GM21619 (cell line): ENCODE data around the gene HEPH.
"Not testable (repeated sequence)": the region's sequence is repeated elsewhere in the genome, so short reads cannot be mapped to it uniquely, and the experiment has no call there.

Experiments
- ATAC-seq: cut with Tn5 transposase; IDR thresholded peaks from one replicate; pipeline ENCODE4 v1.9.1; 2021; ENCODE audit not compliant: unreplicated experiment

HEPH gene, protein sequence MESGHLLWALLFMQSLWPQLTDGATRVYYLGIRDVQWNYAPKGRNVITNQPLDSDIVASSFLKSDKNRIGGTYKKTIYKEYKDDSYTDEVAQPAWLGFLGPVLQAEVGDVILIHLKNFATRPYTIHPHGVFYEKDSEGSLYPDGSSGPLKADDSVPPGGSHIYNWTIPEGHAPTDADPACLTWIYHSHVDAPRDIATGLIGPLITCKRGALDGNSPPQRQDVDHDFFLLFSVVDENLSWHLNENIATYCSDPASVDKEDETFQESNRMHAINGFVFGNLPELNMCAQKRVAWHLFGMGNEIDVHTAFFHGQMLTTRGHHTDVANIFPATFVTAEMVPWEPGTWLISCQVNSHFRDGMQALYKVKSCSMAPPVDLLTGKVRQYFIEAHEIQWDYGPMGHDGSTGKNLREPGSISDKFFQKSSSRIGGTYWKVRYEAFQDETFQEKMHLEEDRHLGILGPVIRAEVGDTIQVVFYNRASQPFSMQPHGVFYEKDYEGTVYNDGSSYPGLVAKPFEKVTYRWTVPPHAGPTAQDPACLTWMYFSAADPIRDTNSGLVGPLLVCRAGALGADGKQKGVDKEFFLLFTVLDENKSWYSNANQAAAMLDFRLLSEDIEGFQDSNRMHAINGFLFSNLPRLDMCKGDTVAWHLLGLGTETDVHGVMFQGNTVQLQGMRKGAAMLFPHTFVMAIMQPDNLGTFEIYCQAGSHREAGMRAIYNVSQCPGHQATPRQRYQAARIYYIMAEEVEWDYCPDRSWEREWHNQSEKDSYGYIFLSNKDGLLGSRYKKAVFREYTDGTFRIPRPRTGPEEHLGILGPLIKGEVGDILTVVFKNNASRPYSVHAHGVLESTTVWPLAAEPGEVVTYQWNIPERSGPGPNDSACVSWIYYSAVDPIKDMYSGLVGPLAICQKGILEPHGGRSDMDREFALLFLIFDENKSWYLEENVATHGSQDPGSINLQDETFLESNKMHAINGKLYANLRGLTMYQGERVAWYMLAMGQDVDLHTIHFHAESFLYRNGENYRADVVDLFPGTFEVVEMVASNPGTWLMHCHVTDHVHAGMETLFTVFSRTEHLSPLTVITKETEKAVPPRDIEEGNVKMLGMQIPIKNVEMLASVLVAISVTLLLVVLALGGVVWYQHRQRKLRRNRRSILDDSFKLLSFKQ

DNA sequence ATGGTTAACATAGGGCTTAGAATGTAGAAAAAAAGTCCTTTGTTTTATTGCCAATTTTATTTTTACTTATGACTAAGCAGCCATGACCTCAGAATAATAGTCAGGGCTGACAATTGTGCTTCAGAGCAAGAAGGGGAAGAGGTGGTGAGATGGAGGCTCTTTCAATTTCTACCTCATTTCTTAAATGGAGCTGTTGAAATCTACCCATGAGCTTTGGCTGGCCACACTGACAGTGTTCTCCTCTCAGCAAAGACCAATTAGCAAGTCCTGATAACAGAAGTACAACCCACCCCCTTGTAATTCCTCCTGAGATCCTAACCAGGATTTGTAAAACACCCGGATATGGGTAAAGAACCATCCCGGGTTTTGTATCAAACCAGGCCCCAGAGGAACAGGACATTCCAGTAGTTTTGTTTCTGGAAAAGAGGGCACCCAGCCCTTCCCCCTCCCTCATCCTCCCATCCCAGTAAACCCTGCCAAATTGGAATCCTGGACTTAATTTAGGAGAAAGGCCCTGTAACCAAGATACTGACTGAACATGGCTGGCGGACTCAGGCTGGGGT is at the start of gene HEPH:
TSS of gene HEPH (plus strand) at position 399 of the 563 bp plus-strand sequence. CDS start 6,324 bp downstream, outside the sequence.
- ATAC-seq: peak; percentile 70

DNA sequence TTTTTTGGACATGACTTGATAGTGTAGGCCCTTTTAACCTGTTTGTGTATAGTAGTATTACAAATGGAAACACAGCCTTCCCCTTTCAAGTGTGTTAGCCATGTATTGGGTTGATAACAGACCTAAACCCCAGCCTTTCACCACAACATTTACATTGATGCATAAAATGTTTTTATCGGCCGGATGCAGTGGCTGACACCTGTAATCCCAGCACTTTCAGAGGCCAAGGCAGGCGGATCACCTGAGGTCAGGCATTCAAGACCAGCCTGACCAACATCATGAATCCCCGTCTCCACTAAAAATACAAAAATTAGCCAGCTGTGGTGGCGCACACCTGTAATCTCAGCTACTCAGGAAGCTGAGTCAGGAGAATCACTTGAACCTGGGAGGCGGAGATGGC is 45.3 kb upstream of the HEPH start:
- not testable (repeated sequence) for ATAC-seq

DNA sequence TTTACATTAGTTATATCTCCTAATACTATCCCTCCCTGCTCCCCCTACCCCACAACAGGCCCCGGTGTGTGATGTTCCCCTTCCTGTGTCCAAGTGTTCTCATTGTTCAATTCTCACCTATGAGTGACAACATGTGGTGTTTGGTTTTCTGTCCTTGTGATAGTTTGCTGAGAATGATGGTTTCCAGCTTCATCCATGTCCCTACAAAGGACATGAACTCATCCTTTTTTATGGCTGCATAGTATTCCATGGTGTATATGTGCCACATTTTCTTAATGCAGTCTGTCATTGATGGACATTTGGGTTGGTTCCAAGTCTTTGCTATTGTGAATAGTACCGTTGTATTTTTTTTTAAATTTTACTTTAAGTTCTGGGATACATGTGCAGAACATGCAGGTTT is 42.7 kb upstream of the HEPH start:
- ATAC-seq: not testable (repeated sequence)

DNA sequence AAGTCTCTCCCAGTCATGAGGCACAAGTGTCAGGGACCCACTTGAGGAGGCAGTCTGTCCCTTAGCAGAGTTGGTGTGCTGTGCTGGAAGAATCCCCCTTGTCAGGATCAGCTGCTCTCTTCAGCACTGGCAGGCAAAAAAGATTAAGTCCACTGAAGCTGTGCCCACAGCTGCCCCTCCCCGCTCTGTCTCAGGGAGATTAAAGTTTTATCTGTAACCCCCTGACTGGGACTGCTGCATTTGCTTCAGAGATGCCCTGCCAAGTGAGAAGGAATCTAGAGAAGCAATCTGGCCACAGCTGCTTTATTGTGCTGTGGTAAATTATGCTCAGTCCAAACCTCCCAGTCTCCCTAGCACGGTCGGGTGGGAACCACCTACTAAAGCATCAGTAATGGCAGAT is 37.4 kb upstream of the HEPH start:
- no peak for ATAC-seq

DNA sequence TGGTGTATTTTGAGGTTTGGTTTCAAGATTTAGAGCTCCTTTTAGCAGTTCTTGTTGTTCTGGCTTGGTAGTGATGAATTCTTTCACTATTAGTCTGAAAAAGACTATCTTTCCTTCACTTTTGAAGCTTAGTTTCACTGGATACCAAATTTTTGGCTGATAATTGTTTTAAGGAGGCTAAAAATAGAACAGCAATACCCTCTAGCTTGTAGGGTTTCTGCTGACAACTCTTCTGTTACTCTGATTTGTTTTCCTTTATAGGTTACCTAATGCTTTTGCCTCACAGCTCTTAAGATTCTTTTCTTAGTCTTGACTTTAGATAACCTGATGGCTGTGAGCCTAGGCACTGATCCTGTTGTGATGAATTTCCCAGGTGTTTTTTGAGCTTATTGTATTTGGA is 33.6 kb upstream of the HEPH start:
- ATAC-seq: no peak

DNA sequence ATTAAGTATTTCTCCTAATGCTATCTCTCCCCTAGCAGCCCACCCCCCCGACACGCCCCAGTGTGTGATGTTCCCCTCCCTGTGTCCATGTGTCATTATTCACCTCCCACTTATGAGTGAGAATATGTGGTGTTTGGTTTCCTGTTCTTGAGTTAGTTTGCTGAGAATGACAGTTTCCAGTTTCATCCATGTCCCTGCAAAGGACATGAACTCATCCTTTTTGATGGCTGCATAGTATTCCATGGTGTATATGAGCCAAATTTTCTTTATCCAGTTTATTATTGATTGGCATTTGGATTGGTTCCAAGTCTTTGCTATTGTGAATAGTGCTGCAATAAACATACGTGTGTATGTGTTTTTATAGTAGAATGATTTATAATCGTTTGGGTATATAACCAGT is 28.8 kb upstream of the HEPH start:
- ATAC-seq: not testable (repeated sequence)

DNA sequence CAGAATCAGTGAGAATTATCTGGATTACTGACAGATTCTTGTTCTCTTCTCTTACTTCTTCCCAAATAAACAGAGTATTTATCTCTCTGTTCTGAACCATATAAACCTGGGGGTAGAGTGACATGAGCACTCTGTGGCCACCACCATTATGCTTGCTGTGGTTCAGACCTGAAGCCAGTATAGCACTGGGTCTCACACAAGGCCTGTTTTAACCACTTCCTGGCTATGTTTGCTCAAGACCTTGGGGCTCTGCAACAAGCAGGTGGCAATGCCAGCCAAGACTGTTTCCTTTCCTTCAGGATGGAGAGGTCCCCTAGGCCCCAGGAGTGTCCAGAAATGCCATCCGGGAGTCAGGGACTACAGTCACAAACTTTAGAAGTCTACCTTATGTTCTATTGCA is 21.7 kb upstream of the HEPH start:
- ATAC-seq: no peak

DNA sequence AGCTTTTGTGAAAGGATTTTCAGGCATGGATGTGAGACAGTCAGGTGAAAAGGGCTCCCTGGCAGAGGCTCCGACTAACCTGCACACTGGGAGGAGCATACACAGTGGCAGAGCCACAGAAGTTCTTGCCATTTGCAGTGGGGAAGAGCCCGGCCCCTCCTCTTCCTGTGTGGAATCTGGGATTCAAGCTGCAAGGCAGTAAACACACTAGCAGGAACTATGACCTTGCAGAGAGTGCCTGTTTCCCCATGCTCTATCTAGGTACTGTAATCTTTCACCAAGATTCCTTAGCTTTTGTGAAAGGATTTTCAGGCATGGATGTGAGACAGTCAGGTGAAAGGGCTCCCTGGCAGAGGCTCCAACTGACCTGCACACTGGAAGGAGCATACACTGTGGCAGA is 19.8 kb upstream of the HEPH start:
- ATAC-seq: no peak

DNA sequence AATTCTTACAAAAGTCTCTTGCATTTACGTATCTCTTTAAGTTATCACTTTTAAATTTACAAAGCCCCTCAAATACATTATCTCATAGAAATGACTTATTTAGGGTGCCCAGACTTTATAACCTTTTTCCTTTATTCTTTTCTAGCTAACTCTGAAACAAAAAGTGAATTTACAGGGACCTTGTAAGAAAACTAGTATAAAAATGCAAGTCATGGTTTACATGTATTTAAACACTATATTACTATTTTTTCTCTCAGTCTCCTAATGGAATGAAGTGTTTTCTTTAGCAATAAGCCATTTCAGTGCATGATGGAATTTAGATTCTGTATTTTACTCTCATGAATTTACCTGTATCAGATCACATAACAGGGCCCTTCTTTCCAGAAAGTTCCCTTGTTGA is 14.5 kb upstream of the HEPH start:
- ATAC-seq: no peak

DNA sequence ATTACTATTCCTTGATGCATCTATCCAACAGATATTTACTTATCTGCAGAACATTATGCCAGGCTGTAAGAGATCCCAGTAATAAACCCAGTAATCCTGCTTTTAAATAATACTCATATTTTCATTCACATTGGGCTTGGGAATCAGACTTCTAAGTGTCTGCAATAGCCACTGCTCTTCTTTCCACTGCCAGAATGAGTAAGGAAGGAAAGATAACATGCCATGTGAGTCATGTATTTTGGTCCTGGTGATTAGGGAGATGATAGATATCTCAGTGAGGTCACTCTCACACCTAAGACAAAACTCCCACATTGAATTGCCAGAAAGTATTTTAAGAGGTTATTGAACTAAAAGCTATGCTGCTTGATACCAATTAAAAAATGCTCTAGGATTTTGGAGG is 13.9 kb upstream of the HEPH start:
- ATAC-seq: no peak

DNA sequence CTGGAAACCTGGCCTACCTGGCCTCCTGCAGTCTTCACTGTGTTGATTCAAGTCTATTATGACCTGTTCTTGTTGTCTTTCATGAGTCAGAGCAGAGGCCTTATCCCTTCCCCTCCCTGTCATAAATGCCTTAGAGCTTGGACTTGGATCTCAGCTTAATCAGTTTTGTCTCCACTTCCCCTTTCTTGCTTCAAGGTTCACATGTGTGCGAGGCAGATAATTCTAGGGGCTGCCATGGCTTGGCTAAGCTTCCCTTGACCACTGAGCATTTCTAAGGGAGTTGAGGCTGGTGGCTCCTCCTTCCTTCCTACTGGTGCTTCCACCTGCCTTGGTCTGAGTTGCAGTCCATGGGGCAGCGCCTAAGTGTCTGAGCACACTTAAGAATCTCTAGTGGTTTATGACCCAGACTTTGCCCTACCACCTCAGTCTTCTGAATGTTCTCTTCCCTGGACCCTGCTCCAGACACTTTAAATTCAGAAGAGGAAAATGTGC is 1.7 kb upstream of the HEPH start:
- ATAC-seq: no peak

DNA sequence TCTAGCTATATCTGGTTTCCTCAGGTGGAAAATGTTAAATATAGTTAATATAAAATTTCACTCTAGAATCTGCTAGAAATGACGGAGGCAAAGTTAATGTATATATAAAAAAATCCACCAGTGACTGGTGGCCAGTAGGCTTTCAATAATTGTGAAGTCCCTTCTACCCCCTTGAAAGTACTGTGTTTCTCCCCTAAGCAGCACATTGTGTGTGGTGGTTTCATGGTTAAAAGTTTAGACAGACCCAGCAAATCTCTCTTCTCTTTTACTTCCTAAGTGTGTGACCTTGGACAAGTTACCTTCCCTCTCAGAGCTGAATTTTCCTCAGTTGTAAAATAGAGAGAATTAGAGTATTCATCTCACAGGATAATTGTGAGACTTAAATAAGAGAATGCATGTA is 600 bp upstream of the HEPH start:
- peak; percentile 49 for ATAC-seq

DNA sequence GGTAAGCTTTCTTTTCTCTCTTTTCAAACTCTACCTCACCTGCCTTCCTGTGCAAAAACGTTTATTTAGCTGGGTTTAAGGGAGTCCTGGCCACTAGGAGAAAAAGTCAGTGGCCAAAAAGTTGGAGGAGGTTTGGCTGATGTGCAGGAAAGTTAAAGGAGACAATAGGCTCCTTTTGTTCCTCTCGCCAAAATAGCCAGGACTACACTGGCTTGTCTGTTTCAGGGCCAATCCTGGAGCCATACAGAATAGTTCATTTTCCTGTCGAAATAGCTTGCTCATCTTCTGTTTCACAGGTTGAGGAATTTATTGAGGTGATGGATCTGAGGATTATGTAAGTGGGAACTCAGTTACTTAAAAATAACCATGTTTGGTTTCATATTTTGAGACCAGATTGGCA is 423 bp downstream of the HEPH start:
- no peak for ATAC-seq

DNA sequence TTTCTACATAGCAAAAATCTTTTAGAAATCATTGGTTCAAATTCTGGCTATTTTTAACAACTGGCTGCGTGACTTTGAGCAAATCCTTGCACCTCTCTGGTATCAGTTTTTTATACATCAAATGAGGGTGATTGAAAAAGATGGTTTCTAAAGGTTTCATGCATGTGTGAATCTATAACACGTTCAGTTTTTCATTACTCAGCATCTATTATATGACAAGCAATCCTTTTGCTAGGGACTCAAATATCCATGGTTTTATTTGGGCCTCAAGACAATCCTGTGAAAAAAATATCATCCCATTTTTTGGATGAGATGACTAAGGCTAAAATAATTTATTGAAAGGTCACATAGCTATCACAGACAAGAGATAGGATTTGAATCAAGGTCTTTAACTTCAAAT is 884 bp downstream of the HEPH start:
- no peak for ATAC-seq

DNA sequence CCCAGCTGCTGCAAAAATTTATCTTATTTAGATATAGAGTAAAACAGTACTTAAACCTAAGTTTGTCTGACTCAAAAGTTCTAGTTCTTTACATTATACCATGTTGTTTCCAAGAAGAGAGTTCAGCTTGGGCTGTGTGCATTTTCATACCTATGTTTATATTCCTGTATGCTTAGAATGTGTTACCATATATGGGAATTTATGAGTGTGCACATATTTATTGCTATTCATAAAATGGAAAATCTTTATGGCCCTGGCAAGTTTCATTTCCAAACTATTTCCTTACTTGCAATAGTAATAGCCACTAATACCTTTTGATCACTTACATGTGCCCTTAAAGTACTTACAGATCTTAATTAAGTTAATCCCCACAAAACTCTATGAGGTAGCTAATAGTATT is 2.6 kb downstream of the HEPH start:
- no peak for ATAC-seq

DNA sequence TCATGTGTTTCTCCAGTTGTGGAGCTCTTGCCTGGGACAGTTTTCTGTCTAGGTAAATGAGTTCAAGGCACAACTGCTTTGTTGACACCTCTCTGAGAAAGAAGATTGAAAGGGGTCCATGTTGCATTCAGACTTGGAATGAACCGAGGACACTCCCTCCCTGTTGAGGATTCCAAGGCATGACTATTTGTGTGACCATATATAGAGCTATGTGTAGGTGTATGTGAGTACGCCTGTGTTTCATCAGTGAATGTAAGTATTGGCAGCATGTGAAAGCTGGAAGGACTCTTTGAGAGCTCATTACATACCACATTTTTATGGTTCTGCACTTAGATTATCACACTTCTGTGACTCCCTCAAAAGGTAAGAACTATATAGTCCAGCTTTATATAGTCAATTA is 3.4 kb downstream of the HEPH start:
- ATAC-seq: no peak

DNA sequence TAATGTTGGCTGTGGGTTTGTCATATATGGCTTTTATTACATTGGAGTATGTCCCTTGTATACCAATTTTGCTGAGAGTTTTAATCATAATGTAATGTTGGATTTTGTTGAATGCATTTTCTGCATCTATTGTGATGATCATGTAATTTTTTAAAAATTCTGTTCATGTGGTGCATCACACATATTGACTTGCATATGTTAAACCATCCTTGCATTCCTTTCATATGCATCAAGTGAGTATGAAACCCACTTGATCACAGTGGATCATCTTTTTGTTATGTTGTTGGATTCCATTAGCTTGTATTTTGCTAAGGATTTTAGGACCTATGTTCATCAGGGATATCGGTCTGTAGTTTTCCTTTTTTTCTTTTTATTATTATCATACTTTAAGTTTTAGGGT is 12.1 kb downstream of the HEPH start:
- ATAC-seq: no peak

DNA sequence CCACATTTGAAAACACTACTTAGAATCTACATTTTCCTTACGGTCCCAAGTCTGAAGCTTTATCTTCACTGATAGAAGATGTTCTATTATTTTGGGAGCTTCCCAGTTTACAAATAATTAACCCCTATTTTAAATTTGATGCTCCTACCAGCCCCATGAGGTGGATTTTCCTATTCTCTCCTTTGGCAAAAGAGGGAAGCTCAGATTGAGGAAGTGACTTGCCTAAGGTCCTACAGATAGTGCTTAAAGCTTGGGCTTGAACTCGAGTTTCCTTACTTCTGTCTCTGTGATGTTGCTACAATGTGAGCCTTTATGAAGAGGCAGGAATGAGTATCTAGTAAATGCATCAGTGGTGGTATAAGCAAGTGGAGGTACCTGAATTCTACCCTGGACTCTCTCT is 27.5 kb downstream of the HEPH start:
- ATAC-seq: no peak

DNA sequence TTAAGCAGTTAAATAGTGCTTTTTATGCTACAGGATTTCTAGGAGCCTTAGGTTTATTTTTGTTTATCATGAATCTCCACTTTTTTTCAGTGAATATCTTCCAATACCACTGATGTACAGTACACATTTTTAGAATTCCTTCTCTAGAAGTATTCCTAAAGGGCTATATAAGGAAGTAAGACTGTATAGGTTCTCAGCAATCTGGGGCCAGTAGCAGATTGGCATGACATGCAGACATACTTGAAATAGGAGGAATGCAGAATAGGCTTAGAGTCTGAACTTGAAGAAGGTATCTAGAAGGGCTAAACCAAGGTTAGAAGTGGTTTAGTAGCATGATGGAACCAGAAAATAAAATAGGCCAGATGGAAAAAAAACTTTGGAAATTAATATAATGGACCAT is 29.8 kb downstream of the HEPH start:
- no peak for ATAC-seq

DNA sequence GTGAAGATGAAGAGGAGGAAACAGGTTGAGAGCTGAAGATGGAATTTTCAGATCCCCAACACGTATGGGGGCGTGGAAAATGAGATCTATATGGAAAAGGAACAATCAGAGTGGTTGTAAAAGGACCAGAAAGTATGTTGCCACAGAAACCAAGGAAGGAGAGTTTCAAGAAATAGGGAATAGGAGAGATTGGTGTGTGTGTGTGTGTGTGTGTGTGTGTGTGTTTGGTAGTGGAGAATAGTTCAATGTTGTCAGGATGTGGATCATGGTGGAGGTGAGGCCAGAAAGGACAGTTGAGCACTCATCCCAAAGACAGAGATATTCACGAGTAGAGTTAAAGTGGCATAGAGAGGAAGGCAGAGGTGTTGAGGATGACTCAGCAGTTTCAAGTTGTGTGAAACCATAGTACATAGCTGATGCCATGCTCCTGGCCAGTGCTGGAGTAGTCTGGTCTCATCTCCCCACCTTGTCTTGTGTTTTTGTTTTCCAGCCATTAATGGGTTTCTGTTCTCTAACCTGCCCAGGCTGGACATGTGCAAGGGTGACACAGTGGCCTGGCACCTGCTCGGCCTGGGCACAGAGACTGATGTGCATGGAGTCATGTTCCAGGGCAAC is 36.1 kb downstream of the HEPH start:
- ATAC-seq: peak; percentile 69
